GM23338 (cell line): ENCODE results near the gene SPHKAP. TPM values are rescaled to one million over a fixed set of nuclear protein-coding genes. Genes with fewer than 3 reads are reported as not detected.

ENCODE experiments used
- ATAC-seq: fragments of 200-7000 bp; cut with Tn5 transposase; 3 replicates; pipeline ENCODE4 v1.9.1; 2020
- DNase-seq: peaks from one replicate; pipeline ENCODE4 v3.0.0-alpha.2; 2015; ENCODE audit warnings: low spot score
- H2AFZ ChIP-seq: fragments of 200-600 bp; sonication (generic); 2 replicates; pipeline ENCODE4 v1.8.0; 2016; ENCODE audit warnings: antibody characterized with exemption, mild to moderate bottlenecking, moderate library complexity
- H3F3A ChIP-seq: fragments of 200-600 bp; sonication (generic); replicated peaks from 2 replicates; pipeline ENCODE4 v1.8.0; 2017; ENCODE audit warnings: antibody characterized with exemption, mixed run types, low read depth
- H3K27ac ChIP-seq: fragments of 200-600 bp; sonication (generic); 2 replicates; pipeline ENCODE4 v1.6.1; 2016; ENCODE audit warnings: low read depth
- H3K27me3 ChIP-seq: fragments of 200-600 bp; sonication (generic); 2 replicates; pipeline ENCODE4 v1.8.0; 2016; ENCODE audit warnings: mild to moderate bottlenecking, mixed run types, moderate library complexity; ENCODE audit not compliant: insufficient read depth
- H3K36me3 ChIP-seq: fragments of 200-600 bp; sonication (generic); 2 replicates; pipeline ENCODE4 v1.8.0; 2016; ENCODE audit warnings: mild to moderate bottlenecking; ENCODE audit not compliant: insufficient read depth
- H3K4me1 ChIP-seq: fragments of 200-600 bp; sonication (generic); 2 replicates; pipeline ENCODE4 v1.8.0; 2016; ENCODE audit warnings: mild to moderate bottlenecking, moderate library complexity; ENCODE audit not compliant: insufficient read depth
- H3K4me2 ChIP-seq: fragments of 200-600 bp; sonication (generic); 2 replicates; pipeline ENCODE4 v1.7.1; 2017; ENCODE audit warnings: mixed run types
- H3K4me3 ChIP-seq: fragments of 200-600 bp; sonication (generic); 2 replicates; pipeline ENCODE4 v1.6.1; 2016; ENCODE audit warnings: mixed run types
- H3K79me2 ChIP-seq: fragments of 200-600 bp; sonication (generic); replicated peaks from 2 replicates; pipeline ENCODE4 v1.8.0; 2017; ENCODE audit warnings: mild to moderate bottlenecking; ENCODE audit not compliant: insufficient read depth
- H3K9me2 ChIP-seq: fragments of 200-600 bp; sonication (generic); 2 replicates; pipeline ENCODE4 v1.8.0; 2017; ENCODE audit not compliant: insufficient read depth
- H4K20me1 ChIP-seq: fragments of 200-600 bp; sonication (generic); replicated peaks from 2 replicates; pipeline ENCODE4 v1.8.0; 2017; ENCODE audit warnings: mild to moderate bottlenecking; ENCODE audit not compliant: insufficient read depth
- H3K27ac Mint-ChIP-seq: 2 replicates; pipeline ENCODE4 v1.8.0; 2020; ENCODE audit warnings: inconsistent platforms, mild to moderate bottlenecking, moderate library complexity, mixed read lengths
- H3K27me3 Mint-ChIP-seq: 3 replicates; pipeline ENCODE4 v1.8.0; 2022; ENCODE audit warnings: low read depth, mild to moderate bottlenecking, moderate library complexity, mixed read lengths, inconsistent platforms; ENCODE audit not compliant: insufficient read depth, poor library complexity
- H3K36me3 Mint-ChIP-seq: 3 replicates; pipeline ENCODE4 v1.8.0; 2021; ENCODE audit warnings: low read depth, mild to moderate bottlenecking, inconsistent platforms, moderate library complexity, mixed read lengths
- H3K4me1 Mint-ChIP-seq: 3 replicates; pipeline ENCODE4 v1.8.0; 2020; ENCODE audit warnings: mild to moderate bottlenecking, inconsistent platforms, mixed read lengths
- H3K4me3 Mint-ChIP-seq: 3 replicates; pipeline ENCODE4 v1.8.0; 2021; ENCODE audit warnings: moderate library complexity, mild to moderate bottlenecking, inconsistent platforms, mixed read lengths
- H3K9me3 Mint-ChIP-seq: 3 replicates; pipeline ENCODE4 v1.8.0; 2020; ENCODE audit warnings: moderate library complexity, mild to moderate bottlenecking, inconsistent platforms, mixed read lengths
- ZNF462 ChIP-seq: fragments of 250-450 bp; sonication (Bioruptor Pico); IDR thresholded peaks from 2 replicates; pipeline ENCODE4 v1.5.0; 2020; ENCODE audit warnings: mild to moderate bottlenecking, moderate library complexity
- polyA plus RNA-seq: library from polyadenylated mRNA; unstranded; fragments of >200 nt; fragmentation: Nextera tagmentation; extraction: Ambion mirVana; gene quantifications from 2 replicates; pipeline ENCODE4 v1.2.1, GENCODE V29; 2016
- total RNA-seq: library from RNA; depleted of rRNA; stranded (reverse); fragments of >200 nt; shearing (Covaris generic); gene quantifications from 2 replicates; pipeline ENCODE4 v1.2.3, GENCODE V29; 2014
- TF ChIP-seq, protein P1 (sequence below): IDR thresholded peaks from one replicate; pipeline ENCODE4 v1.6.1; 2018; ENCODE audit warnings: antibody characterized with exemption; ENCODE audit not compliant: unreplicated experiment

Gene SPHKAP
- total and polyA plus RNA-seq, 2 experiments from 2014 or later, result 0.10 TPM; not detected in 1

GRCh38 chr2:228140934-228141528, 40.5 kb downstream of the SPHKAP start:
- Histone ChIP-seq H3F3A (no peaks in the 10 kb centered on the region), H3K4me2 (no peak overlapping the region), H4K20me1 (no peaks in the 10 kb centered on the region), H3K4me1 (no peaks in the 10 kb centered on the region), H3K4me3 (no peak overlapping the region), H3K27me3 (no peaks in the 10 kb centered on the region), H3K9me2 (no peaks in the 10 kb centered on the region), H3K79me2 (no peaks in the 10 kb centered on the region), H2AFZ (no peak overlapping the region), H3K27ac (no peak overlapping the region), H3K36me3 (no peaks in the 10 kb centered on the region)
- no peak overlapping the region for H3K27ac Mint-ChIP-seq
- H3K4me1 Mint-ChIP-seq, result no peaks in the 10 kb centered on the region
- H3K36me3 Mint-ChIP-seq, result no peaks in the 10 kb centered on the region
- TF ChIP-seq, protein P1, sequence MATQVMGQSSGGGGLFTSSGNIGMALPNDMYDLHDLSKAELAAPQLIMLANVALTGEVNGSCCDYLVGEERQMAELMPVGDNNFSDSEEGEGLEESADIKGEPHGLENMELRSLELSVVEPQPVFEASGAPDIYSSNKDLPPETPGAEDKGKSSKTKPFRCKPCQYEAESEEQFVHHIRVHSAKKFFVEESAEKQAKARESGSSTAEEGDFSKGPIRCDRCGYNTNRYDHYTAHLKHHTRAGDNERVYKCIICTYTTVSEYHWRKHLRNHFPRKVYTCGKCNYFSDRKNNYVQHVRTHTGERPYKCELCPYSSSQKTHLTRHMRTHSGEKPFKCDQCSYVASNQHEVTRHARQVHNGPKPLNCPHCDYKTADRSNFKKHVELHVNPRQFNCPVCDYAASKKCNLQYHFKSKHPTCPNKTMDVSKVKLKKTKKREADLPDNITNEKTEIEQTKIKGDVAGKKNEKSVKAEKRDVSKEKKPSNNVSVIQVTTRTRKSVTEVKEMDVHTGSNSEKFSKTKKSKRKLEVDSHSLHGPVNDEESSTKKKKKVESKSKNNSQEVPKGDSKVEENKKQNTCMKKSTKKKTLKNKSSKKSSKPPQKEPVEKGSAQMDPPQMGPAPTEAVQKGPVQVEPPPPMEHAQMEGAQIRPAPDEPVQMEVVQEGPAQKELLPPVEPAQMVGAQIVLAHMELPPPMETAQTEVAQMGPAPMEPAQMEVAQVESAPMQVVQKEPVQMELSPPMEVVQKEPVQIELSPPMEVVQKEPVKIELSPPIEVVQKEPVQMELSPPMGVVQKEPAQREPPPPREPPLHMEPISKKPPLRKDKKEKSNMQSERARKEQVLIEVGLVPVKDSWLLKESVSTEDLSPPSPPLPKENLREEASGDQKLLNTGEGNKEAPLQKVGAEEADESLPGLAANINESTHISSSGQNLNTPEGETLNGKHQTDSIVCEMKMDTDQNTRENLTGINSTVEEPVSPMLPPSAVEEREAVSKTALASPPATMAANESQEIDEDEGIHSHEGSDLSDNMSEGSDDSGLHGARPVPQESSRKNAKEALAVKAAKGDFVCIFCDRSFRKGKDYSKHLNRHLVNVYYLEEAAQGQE, result no peak
- no peak for TF ChIP-seq ZNF462 (CRISPR knock-in tag)
- ATAC-seq (no peak), DNase-seq (no peak)
- peaks cover 2% of the 10 kb centered on the region for H3K27me3 Mint-ChIP-seq
- H3K9me3 Mint-ChIP-seq, result no peaks in the 10 kb centered on the region; the same call in 2 of the 3 replicates
- H3K4me3 Mint-ChIP-seq, result no peak overlapping the region
